MM.1S (cell line): ENCODE data around the gene SLC35A4.

Experiments
- CTCF ChIP-seq: fragments of 300-600 bp; sonication (generic); IDR thresholded peaks from 2 replicates; pipeline ENCODE4 v1.5.1; 2016; ENCODE audit warnings: antibody characterized with exemption, low read length, mixed read lengths
- EZH2 ChIP-seq: fragments of 300-600 bp; sonication (generic); optimal IDR thresholded peaks from 2 replicates; pipeline ENCODE3; 2017; ENCODE audit warnings: low read depth, mild to moderate bottlenecking, antibody characterized with exemption, low read length, mixed read lengths

- TF ChIP-seq CTCF, result no peak
- TF ChIP-seq EZH2, result no peak
Observed at GRCh38 chr5:140557136-140557805, 7.4 kb upstream of the SLC35A4 start, which contains the start of gene SRA1.
